Neural progenitor cell (in vitro differentiated cells): Measurements from ENCODE around the gene SEPHS1. TPM values are rescaled to one million over a fixed set of nuclear protein-coding genes. Genes with fewer than 3 reads are reported as not detected.

ENCODE experiments used
- DNase-seq: peaks from one replicate; pipeline ENCODE4 v3.0.0-alpha.2; 2016; ENCODE audit warnings: low spot score
- H2AFZ ChIP-seq: fragments of 200-600 bp; sonication (generic); replicated peaks from 2 replicates; pipeline ENCODE4 v1.6.1; 2016; ENCODE audit warnings: antibody characterized with exemption
- H3F3A ChIP-seq: fragments of 200-600 bp; sonication (generic); 2 replicates; pipeline ENCODE4 v1.6.1; 2016; ENCODE audit warnings: antibody characterized with exemption, low read depth
- H3K27ac ChIP-seq: fragments of 200-600 bp; sonication (generic); 2 replicates; pipeline ENCODE4 v1.5.1; 2016; ENCODE audit warnings: mild to moderate bottlenecking
- H3K27me3 ChIP-seq: fragments of 200-600 bp; sonication (generic); 2 replicates; pipeline ENCODE4 v1.6.1; 2016; ENCODE audit warnings: mild to moderate bottlenecking, moderate library complexity
- H3K36me3 ChIP-seq: fragments of 200-600 bp; sonication (generic); 2 replicates; pipeline ENCODE4 v1.5.1; 2016
- H3K4me1 ChIP-seq: fragments of 200-600 bp; sonication (generic); 2 replicates; pipeline ENCODE4 v1.6.1; 2016; ENCODE audit warnings: mixed run types
- H3K4me2 ChIP-seq: fragments of 200-600 bp; sonication (generic); 2 replicates; pipeline ENCODE4 v1.6.1; 2016
- H3K4me3 ChIP-seq: fragments of 200-600 bp; sonication (generic); 2 replicates; pipeline ENCODE4 v1.5.1; 2016
- H3K79me2 ChIP-seq: fragments of 200-600 bp; sonication (generic); 2 replicates; pipeline ENCODE4 v1.6.1; 2016; ENCODE audit warnings: low read depth
- H3K9ac ChIP-seq: fragments of 200-600 bp; sonication (generic); 2 replicates; pipeline ENCODE4 v1.6.1; 2016
- H3K9me3 ChIP-seq: fragments of 200-600 bp; sonication (generic); 2 replicates; pipeline ENCODE4 v1.5.1; 2016; ENCODE audit warnings: low read depth
- H4K20me1 ChIP-seq: fragments of 200-600 bp; sonication (generic); 2 replicates; pipeline ENCODE4 v1.6.1; 2016; ENCODE audit warnings: low read depth
- H3K27ac Mint-ChIP-seq: 3 replicates; pipeline ENCODE4 v1.8.0; 2021; ENCODE audit warnings: mixed read lengths
- H3K27me3 Mint-ChIP-seq: 2 replicates; pipeline ENCODE4 v1.8.0; 2022; ENCODE audit warnings: low read depth, mild to moderate bottlenecking, inconsistent platforms, moderate library complexity, mixed read lengths; ENCODE audit not compliant: insufficient read depth
- H3K36me3 Mint-ChIP-seq: 3 replicates; pipeline ENCODE4 v1.8.0; 2021; ENCODE audit warnings: mixed read lengths
- H3K4me1 Mint-ChIP-seq: 3 replicates; pipeline ENCODE4 v1.8.0; 2021; ENCODE audit warnings: mixed read lengths
- H3K4me3 Mint-ChIP-seq: 3 replicates; pipeline ENCODE4 v1.8.0; 2021; ENCODE audit warnings: mild to moderate bottlenecking, moderate library complexity, mixed read lengths
- H3K9me3 Mint-ChIP-seq: 3 replicates; pipeline ENCODE4 v1.8.0; 2020; ENCODE audit warnings: mixed read lengths
- CTCF ChIP-seq: fragments of 200-600 bp; sonication (generic); IDR thresholded peaks from 2 replicates; pipeline ENCODE4 v1.5.1; 2017; ENCODE audit warnings: antibody characterized with exemption, mild to moderate bottlenecking
- EZH2 ChIP-seq: fragments of 200-600 bp; sonication (generic); IDR thresholded peaks from 2 replicates; pipeline ENCODE4 v1.6.1; 2017; ENCODE audit warnings: antibody characterized with exemption, mild to moderate bottlenecking, moderate library complexity
- EZH2phosphoT487 ChIP-seq: fragments of 200-600 bp; sonication (generic); IDR thresholded peaks from 2 replicates; pipeline ENCODE4 v1.6.1; 2017; ENCODE audit warnings: antibody characterized with exemption
- total RNA-seq: library from RNA; depleted of rRNA; stranded (reverse); fragments of >200 nt; gene quantifications from 2 replicates; pipeline ENCODE4 v1.2.3, GENCODE V29; 2015; ENCODE audit warnings: low replicate concordance

The SEPHS1 gene
- total RNA-seq, 1 donor from 2014 or later = 94.9 TPM

- Histone ChIP-seq H4K20me1 (no peaks in the 10 kb centered on the region), H3K4me2 (no peak overlapping the region), H3K79me2 (no peaks in the 10 kb centered on the region), H3K27me3 (peaks cover 2% of the 10 kb centered on the region), H3K27ac (no peak overlapping the region), H3K4me1 (no peaks in the 10 kb centered on the region), H3K36me3 (no peaks in the 10 kb centered on the region), H3K4me3 (no peak overlapping the region), H2AFZ (no peak overlapping the region), H3K9me3 (no peaks in the 10 kb centered on the region), H3K9ac (no peak overlapping the region), H3F3A (no peaks in the 10 kb centered on the region)
- no peak for DNase-seq
- Mint-ChIP-seq H3K9me3 (peaks cover 3% of the 10 kb centered on the region), H3K36me3 (no peaks in the 10 kb centered on the region), H3K27ac (no peak overlapping the region), H3K4me1 (peaks cover 5% of the 10 kb centered on the region), H3K27me3 (peaks cover 12% of the 10 kb centered on the region), H3K4me3 (no peak overlapping the region)
- no peak for TF ChIP-seq EZH2phosphoT487
Observed at GRCh38 chr10:13376297-13376696, 28.2 kb upstream of the SEPHS1 start.

GRCh38 chr10:13375791-13376190 lies 27.7 kb upstream of the SEPHS1 start:
- H3K4me3 ChIP-seq = no peak overlapping the region
- H3K27me3 Mint-ChIP-seq = peaks cover 12% of the 10 kb centered on the region
- peaks cover 5% of the 10 kb centered on the region for H3K4me1 Mint-ChIP-seq
- H3K27ac Mint-ChIP-seq = no peak overlapping the region
- H3K4me2 ChIP-seq = no peak overlapping the region
- H3K27ac ChIP-seq = no peak overlapping the region
- no peaks in the 10 kb centered on the region for H4K20me1 ChIP-seq
- no peaks in the 10 kb centered on the region for H3K79me2 ChIP-seq
- no peak overlapping the region for H3K9ac ChIP-seq
- H3K4me3 Mint-ChIP-seq = no peak overlapping the region
- H3K36me3 ChIP-seq = no peaks in the 10 kb centered on the region
- no peaks in the 10 kb centered on the region for H3K27me3 ChIP-seq
- DNase-seq = no peak
- no peaks in the 10 kb centered on the region for H3K4me1 ChIP-seq
- no peak overlapping the region for H2AFZ ChIP-seq
- no peaks in the 10 kb centered on the region for H3K9me3 ChIP-seq
- H3F3A ChIP-seq = no peaks in the 10 kb centered on the region
- peaks cover 3% of the 10 kb centered on the region for H3K9me3 Mint-ChIP-seq
- no peak for TF ChIP-seq EZH2phosphoT487
- no peak for TF ChIP-seq CTCF
- TF ChIP-seq EZH2 = no peak
- no peaks in the 10 kb centered on the region for H3K36me3 Mint-ChIP-seq

- no peak for TF ChIP-seq CTCF
- no peak for TF ChIP-seq EZH2
- no peak for TF ChIP-seq EZH2phosphoT487
Observed at GRCh38 chr10:13373644-13374043, 25.6 kb upstream of the SEPHS1 start.

GRCh38 chr10:13372524-13372923 lies 24.4 kb upstream of the SEPHS1 start:
- Histone ChIP-seq H2AFZ (no peak overlapping the region), H3K9ac (no peak overlapping the region), H3K36me3 (no peaks in the 10 kb centered on the region), H3K27me3 (no peaks in the 10 kb centered on the region), H4K20me1 (no peaks in the 10 kb centered on the region), H3K4me2 (no peak overlapping the region), H3K27ac (no peak overlapping the region), H3K79me2 (no peaks in the 10 kb centered on the region), H3K4me3 (no peak overlapping the region), H3K9me3 (no peaks in the 10 kb centered on the region), H3K4me1 (no peaks in the 10 kb centered on the region), H3F3A (no peaks in the 10 kb centered on the region)
- no peak for TF ChIP-seq CTCF
- no peak for TF ChIP-seq EZH2phosphoT487
- TF ChIP-seq EZH2 = no peak
- Mint-ChIP-seq H3K27ac (no peak overlapping the region), H3K4me1 (peaks cover 5% of the 10 kb centered on the region), H3K4me3 (no peak overlapping the region), H3K36me3 (no peaks in the 10 kb centered on the region), H3K27me3 (peaks cover 11% of the 10 kb centered on the region), H3K9me3 (no peaks in the 10 kb centered on the region)
- no peak for DNase-seq

More at GRCh38 chr10:13373644-13374043, 25.6 kb upstream of the SEPHS1 start:
- Histone ChIP-seq H3F3A (no peaks in the 10 kb centered on the region), H3K27me3 (no peaks in the 10 kb centered on the region), H3K9me3 (no peaks in the 10 kb centered on the region), H3K9ac (no peak overlapping the region), H3K4me1 (no peaks in the 10 kb centered on the region), H3K4me3 (no peak overlapping the region), H2AFZ (no peak overlapping the region), H4K20me1 (no peaks in the 10 kb centered on the region), H3K36me3 (no peaks in the 10 kb centered on the region), H3K79me2 (no peaks in the 10 kb centered on the region), H3K27ac (no peak overlapping the region), H3K4me2 (no peak overlapping the region)
- H3K27me3 Mint-ChIP-seq = peaks cover 15% of the 10 kb centered on the region
- no peaks in the 10 kb centered on the region for H3K9me3 Mint-ChIP-seq
- no peak for DNase-seq
- no peaks in the 10 kb centered on the region for H3K36me3 Mint-ChIP-seq
- no peak overlapping the region for H3K4me3 Mint-ChIP-seq
- peaks cover 5% of the 10 kb centered on the region for H3K4me1 Mint-ChIP-seq
- H3K27ac Mint-ChIP-seq = no peak overlapping the region
